K562 (cell line): Measurements from ENCODE around the gene TBX1. TPM values are rescaled to one million over a fixed set of nuclear protein-coding genes. Genes with fewer than 3 reads are reported as not detected.

Experiments
- ATF1 ChIP-seq, 2 experiments: fragments of 450-650 bp in 1 of 2; IDR thresholded peaks; 2 replicates each; pipeline ENCODE4 v1.6.1; 2016; ENCODE audit warnings: missing compliant biosample characterization in 1 of 2, missing genetic modification characterization in 1 of 2
- BRF1 ChIP-seq: IDR thresholded peaks from 3 replicates; pipeline ENCODE4 v1.6.1; 2011; ENCODE audit warnings: borderline replicate concordance, mild to moderate bottlenecking; ENCODE audit not compliant: insufficient read length; ENCODE audit errors: extremely low read depth
- CBFA2T2 ChIP-seq: fragments of 450-650 bp; conservative IDR thresholded peaks from 2 replicates; pipeline ENCODE4 v1.6.1; 2017; ENCODE audit warnings: mild to moderate bottlenecking
- DNMT1 ChIP-seq: fragments of 450-650 bp; IDR thresholded peaks from 2 replicates; pipeline ENCODE4 v1.6.1; 2016; ENCODE audit warnings: antibody characterized with exemption, mild to moderate bottlenecking
- HLTF ChIP-seq: fragments of 450-650 bp; IDR thresholded peaks from 2 replicates; pipeline ENCODE4 v1.6.1; 2016
- HNRNPL ChIP-seq: fragments of 200-400 bp; formaldehyde crosslinking; IDR thresholded peaks from 2 replicates; pipeline ENCODE4 v1.6.1; 2017; ENCODE audit warnings: low read depth, mild to moderate bottlenecking, low read length
- MYBL2 ChIP-seq, 2 experiments: fragments of 450-650 bp in 1 of 2; sonication (generic) in 1 of 2; formaldehyde crosslinking in 1 of 2; IDR thresholded peaks; 2 replicates each; pipeline versions ENCODE4 v1.6.1 to v1.8.1; 2017 to 2022; ENCODE audit warnings: borderline replicate concordance in 1 of 2, inconsistent platforms in 1 of 2, low read depth in 1 of 2, mild to moderate bottlenecking in 1 of 2, missing genetic modification reagents in 1 of 2, moderate library complexity in 1 of 2
- SIN3A ChIP-seq, 2 experiments: fragments of 150-350 bp in 1 of 2; IDR thresholded peaks; 2 replicates each; pipeline ENCODE4 v1.6.1; 2011 to 2016; ENCODE audit warnings: borderline replicate concordance in 2 of 2, low read depth in 2 of 2, low read length in 2 of 2, mild to moderate bottlenecking in 2 of 2, moderate library complexity in 2 of 2; ENCODE audit not compliant: control insufficient read depth in 1 of 2
- STAT5A ChIP-seq: IDR thresholded peaks from 2 replicates; pipeline ENCODE4 v1.6.1; 2012; ENCODE audit warnings: low read length, inconsistent platforms, borderline replicate concordance
- TCFL5 ChIP-seq: fragments of 250-450 bp; sonication (Bioruptor Pico); conservative IDR thresholded peaks from 2 replicates; pipeline ENCODE4 v1.6.1; 2021; ENCODE audit warnings: mild to moderate bottlenecking, moderate library complexity, matching md5 sums
- ZNF212 ChIP-seq: fragments of 450-650 bp; formaldehyde crosslinking; IDR thresholded peaks from 2 replicates; pipeline ENCODE4 v1.4.0; 2020; ENCODE audit warnings: mild to moderate bottlenecking
- polyA plus RNA-seq, 8 experiments: library from polyadenylated mRNA; depleted of rRNA in 4 of 8; stranded (reverse) in 5 of 8; unstranded in 3 of 8; fragments of >200 nt; fragmentation: Nextera tagmentation in 2 of 8; fragmentation: Illumina TruSeq in 1 of 8; extraction: Ambion mirVana in 2 of 8; extraction: Trizol in 1 of 8; gene quantifications; 2 replicates each; pipeline versions ENCODE4 v1.2.1 to v1.2.3, GENCODE V29; 2011 to 2014; ENCODE audit warnings: inconsistent platforms in 1 of 8, missing spikeins in 1 of 8
- total RNA-seq, 7 experiments: library from RNA; depleted of rRNA in 6 of 7; stranded (reverse); fragments of >200 nt in 6 of 7; fragmentation: Illumina TruSeq in 2 of 7; extraction: Trizol in 2 of 7; gene quantifications; 2 replicates each; pipeline versions ENCODE4 v1.2.1 to v1.2.3, GENCODE V29; 2011 to 2021; ENCODE audit warnings: low replicate concordance in 1 of 7
- TF ChIP-seq, protein P1 (sequence below): fragments of 250-450 bp; sonication (Bioruptor Pico); IDR thresholded peaks from 2 replicates; pipeline ENCODE4 v1.5.0; 2021
- TF ChIP-seq, protein P2 (sequence below): fragments of 450-650 bp; IDR thresholded peaks from one replicate; pipeline ENCODE4 v1.6.1; 2018; ENCODE audit warnings: mild to moderate bottlenecking, moderate library complexity; ENCODE audit not compliant: partially characterized antibody
- TF ChIP-seq, protein P3 (sequence below): sonication (generic); formaldehyde crosslinking; IDR thresholded peaks from 2 replicates; pipeline ENCODE4 v1.8.1; 2023; ENCODE audit warnings: mild to moderate bottlenecking, missing genetic modification reagents, moderate library complexity
- TF ChIP-seq, protein P4 (sequence below), 2 experiments: fragments of 250-450 bp in 1 of 2; fragments of 450-650 bp in 1 of 2; sonication (Bioruptor Pico) in 1 of 2; IDR thresholded peaks; 2 replicates each; pipeline versions ENCODE4 v1.6.1 to v1.8.0; 2016 to 2021; ENCODE audit warnings: mild to moderate bottlenecking in 2 of 2, moderate library complexity in 2 of 2, missing compliant biosample characterization in 1 of 2, missing genetic modification characterization in 1 of 2
- TF ChIP-seq, protein P5 (sequence below): fragments of 450-650 bp; formaldehyde crosslinking; IDR thresholded peaks from 2 replicates; pipeline ENCODE4 v1.4.0; 2022; ENCODE audit warnings: missing genetic modification characterization
- TF ChIP-seq, protein P6 (sequence below), 2 experiments: fragments of 450-650 bp in 1 of 2; sonication (generic) in 1 of 2; formaldehyde crosslinking in 1 of 2; IDR thresholded peaks in 1 of 2; conservative IDR thresholded peaks in 1 of 2; 2 replicates each; pipeline versions ENCODE4 v1.6.1 to v1.8.1; 2016 to 2023; ENCODE audit warnings: mild to moderate bottlenecking in 2 of 2, moderate library complexity in 2 of 2, inconsistent platforms in 1 of 2, missing genetic modification reagents in 1 of 2

The TBX1 gene
- total and polyA plus RNA-seq, 9 of the 15 experiments (the other 6 are each of a cell fraction or from before 2014, with no cell fraction given), result 0.07 to 35.0 (median 3.9) TPM

DNA sequence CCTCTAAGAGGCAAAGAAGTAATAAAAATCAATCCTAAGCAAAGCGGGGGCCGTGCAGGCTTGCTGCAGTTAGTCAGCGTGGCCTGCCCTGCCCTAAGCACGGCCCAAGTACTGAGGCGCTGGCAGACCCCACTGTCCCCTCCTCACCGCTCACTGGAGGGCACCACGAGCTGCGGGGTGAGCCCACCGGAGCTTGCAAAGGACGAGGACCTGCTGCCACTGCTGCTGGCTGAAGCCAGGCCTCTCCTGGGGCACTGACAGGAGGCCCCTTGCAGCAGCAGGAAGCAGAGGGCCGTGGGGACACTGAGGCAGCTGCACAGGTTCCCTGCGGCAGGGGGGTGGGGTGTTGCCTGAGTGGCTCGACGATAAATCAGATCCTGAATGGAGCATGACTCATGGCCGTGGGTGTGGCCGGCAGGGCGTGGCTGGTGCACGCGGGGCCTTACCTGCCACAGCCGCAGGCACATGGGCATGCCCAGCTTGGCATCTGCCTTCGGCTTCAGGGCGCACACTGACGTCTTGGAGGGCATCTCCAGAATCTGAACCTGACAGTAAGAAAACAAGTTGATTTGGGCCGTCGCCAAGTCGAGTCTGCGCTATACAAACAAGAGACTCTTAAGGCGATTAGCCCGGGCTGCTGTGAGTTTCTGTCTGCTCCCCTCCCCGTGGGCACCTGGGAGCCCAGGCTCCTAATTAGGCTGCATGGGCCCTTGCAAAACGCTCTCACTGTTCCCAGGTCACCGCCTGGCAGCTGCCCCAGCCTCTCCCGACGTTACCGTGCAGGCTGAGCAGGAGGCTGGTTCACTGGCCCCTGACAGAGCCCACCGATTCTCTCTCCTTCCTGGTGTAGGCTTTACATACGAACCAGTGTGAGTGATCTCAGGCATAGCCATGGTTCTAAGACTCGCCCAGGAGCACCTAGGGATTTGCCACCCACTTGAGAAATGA, 45.9 kb downstream of the TBX1 start (continued):
- TF ChIP-seq CBFA2T2, result no peak
- TF ChIP-seq, protein P1, sequence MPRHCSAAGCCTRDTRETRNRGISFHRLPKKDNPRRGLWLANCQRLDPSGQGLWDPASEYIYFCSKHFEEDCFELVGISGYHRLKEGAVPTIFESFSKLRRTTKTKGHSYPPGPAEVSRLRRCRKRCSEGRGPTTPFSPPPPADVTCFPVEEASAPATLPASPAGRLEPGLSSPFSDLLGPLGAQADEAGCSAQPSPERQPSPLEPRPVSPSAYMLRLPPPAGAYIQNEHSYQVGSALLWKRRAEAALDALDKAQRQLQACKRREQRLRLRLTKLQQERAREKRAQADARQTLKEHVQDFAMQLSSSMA, result no peak
- no peak for TF ChIP-seq BRF1
- TF ChIP-seq, protein P2, sequence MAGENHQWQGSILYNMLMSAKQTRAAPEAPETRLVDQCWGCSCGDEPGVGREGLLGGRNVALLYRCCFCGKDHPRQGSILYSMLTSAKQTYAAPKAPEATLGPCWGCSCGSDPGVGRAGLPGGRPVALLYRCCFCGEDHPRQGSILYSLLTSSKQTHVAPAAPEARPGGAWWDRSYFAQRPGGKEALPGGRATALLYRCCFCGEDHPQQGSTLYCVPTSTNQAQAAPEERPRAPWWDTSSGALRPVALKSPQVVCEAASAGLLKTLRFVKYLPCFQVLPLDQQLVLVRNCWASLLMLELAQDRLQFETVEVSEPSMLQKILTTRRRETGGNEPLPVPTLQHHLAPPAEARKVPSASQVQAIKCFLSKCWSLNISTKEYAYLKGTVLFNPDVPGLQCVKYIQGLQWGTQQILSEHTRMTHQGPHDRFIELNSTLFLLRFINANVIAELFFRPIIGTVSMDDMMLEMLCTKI, result no peak
- TF ChIP-seq, protein P3, sequence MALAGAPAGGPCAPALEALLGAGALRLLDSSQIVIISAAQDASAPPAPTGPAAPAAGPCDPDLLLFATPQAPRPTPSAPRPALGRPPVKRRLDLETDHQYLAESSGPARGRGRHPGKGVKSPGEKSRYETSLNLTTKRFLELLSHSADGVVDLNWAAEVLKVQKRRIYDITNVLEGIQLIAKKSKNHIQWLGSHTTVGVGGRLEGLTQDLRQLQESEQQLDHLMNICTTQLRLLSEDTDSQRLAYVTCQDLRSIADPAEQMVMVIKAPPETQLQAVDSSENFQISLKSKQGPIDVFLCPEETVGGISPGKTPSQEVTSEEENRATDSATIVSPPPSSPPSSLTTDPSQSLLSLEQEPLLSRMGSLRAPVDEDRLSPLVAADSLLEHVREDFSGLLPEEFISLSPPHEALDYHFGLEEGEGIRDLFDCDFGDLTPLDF, result peak; percentile 12; the same call in 1 of the 2 replicates
- TF ChIP-seq STAT5A, result no peak; the same call in 1 of the 2 replicates
- peak; percentile 93; the same call in 1 of the 2 replicates for TF ChIP-seq HNRNPL
- peak; percentile 76 to 95; a peak in 2 of 4 replicates for TF ChIP-seq SIN3A (IDR thresholded peaks at IDR 0.05; ENCODE audit: borderline replicate concordance in 2 of 2, control insufficient read depth in 1 of 2, low read depth in 2 of 2, low read length in 2 of 2)
- no peak for TF ChIP-seq TCFL5 (CRISPR knock-in tag)
- TF ChIP-seq MYBL2 (IDR thresholded peaks at IDR 0.05; ENCODE audit: low read depth), result no peak
- TF ChIP-seq MYBL2 (CRISPR knock-in tag; IDR thresholded peaks at IDR 0.05; ENCODE audit: borderline replicate concordance), result no peak
- TF ChIP-seq, protein P4, sequence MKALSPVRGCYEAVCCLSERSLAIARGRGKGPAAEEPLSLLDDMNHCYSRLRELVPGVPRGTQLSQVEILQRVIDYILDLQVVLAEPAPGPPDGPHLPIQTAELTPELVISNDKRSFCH (CRISPR knock-in tag; IDR thresholded peaks at IDR 0.05), result no peak
- TF ChIP-seq, protein P4 (tag; IDR thresholded peaks at IDR 0.05), result peak; percentile 87
- TF ChIP-seq DNMT1, result no peak
- TF ChIP-seq, protein P5, sequence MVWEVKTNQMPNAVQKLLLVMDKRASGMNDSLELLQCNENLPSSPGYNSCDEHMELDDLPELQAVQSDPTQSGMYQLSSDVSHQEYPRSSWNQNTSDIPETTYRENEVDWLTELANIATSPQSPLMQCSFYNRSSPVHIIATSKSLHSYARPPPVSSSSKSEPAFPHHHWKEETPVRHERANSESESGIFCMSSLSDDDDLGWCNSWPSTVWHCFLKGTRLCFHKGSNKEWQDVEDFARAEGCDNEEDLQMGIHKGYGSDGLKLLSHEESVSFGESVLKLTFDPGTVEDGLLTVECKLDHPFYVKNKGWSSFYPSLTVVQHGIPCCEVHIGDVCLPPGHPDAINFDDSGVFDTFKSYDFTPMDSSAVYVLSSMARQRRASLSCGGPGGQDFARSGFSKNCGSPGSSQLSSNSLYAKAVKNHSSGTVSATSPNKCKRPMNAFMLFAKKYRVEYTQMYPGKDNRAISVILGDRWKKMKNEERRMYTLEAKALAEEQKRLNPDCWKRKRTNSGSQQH, result 0 out of 2 replicates have a peak, but pooled peaks have one; percentile 50
- no peak for TF ChIP-seq ATF1 (CRISPR knock-in tag; IDR thresholded peaks at IDR 0.05)
- TF ChIP-seq ATF1 (tag; IDR thresholded peaks at IDR 0.05), result peak; percentile 88
- TF ChIP-seq ZNF212 (CRISPR knock-in tag), result 0 out of 2 replicates have a peak, but pooled peaks have one; percentile 33
- TF ChIP-seq, protein P6, sequence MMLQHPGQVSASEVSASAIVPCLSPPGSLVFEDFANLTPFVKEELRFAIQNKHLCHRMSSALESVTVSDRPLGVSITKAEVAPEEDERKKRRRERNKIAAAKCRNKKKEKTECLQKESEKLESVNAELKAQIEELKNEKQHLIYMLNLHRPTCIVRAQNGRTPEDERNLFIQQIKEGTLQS (IDR thresholded peaks at IDR 0.05), result peak; percentile 99
- TF ChIP-seq, protein P6 (CRISPR knock-in tag; conservative IDR thresholded peaks at IDR 0.05), result peak; percentile 99
- peak; percentile 84 for TF ChIP-seq HLTF
